ENCODE data around the gene GRAMD4.

GRAMD4 gene

DNA sequence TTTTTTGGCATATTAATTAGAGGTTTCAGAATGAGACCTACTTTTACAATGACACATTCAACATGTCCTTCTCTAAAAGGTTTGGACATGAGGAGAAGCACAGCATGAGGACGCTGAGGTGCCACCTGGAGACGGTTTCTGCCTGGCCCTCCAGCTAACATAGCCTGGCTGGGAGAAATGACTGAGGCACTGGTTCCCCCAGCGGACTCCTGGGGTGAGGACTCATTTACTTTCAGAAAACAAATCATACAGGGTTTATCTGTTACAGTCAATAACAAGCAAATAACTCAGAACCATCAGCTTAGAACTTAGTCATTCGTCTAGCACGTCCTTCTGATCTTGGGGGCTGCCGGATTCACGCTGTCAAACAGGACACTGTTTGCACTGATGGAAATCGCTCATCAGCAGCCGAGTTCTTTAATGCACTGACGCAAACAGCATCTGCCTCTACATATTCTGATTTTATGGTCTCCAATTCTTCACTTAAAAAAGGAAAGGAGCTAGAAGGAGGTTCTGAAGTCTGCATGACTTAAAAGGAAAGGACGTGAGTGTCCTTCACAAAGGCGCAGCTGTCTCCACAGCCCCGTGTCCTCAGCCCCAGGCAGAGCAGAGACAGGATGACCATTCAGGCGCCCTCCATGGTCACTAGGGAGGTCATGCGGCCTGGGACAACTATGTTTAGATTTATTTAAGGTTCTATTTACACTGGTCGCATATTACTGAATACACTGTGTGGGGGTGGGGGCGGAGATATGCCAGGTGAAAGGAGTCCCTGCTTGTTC lies 73.6 kb downstream of the GRAMD4 start:
- peak in 1 of 14 donors; percentile 17 for DNase-seq

DNA sequence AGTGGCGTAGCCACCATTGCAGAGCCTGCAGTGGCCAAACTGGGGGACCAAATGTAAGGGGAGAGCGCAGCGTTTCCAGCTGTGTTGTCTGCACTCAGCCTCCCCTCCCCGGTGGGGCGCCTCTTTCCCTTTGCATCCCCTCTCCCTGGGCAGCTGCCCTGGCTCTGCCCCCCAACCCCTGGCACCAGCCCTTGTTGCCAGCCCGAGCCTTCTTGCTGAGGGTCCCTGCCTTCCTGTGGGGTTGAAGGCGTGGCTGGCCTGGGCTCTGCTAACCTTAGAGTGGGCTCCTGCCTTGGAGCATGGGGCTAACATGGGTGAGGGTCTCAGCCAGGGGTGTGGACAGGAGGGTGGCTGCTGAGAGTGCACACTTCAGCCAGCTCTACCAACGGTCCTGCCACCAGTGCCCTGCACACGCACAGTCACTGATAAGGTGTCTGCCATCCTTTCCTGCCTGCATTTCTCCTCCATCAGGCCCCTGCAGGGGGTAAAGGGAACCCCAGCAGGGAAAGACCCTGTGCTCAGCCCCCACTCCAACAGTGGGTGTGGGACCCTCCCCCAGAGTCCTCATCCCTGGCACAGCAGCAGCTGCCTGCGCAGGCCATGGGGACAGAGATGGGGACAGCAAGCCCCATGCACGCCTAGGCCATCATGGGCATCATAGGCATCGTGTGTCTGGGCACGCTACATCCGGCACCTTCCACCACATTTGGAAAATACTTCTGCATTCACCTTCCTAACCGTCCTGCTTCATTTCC lies 74.4 kb downstream of the GRAMD4 start:
- no peak for DNase-seq

DNA sequence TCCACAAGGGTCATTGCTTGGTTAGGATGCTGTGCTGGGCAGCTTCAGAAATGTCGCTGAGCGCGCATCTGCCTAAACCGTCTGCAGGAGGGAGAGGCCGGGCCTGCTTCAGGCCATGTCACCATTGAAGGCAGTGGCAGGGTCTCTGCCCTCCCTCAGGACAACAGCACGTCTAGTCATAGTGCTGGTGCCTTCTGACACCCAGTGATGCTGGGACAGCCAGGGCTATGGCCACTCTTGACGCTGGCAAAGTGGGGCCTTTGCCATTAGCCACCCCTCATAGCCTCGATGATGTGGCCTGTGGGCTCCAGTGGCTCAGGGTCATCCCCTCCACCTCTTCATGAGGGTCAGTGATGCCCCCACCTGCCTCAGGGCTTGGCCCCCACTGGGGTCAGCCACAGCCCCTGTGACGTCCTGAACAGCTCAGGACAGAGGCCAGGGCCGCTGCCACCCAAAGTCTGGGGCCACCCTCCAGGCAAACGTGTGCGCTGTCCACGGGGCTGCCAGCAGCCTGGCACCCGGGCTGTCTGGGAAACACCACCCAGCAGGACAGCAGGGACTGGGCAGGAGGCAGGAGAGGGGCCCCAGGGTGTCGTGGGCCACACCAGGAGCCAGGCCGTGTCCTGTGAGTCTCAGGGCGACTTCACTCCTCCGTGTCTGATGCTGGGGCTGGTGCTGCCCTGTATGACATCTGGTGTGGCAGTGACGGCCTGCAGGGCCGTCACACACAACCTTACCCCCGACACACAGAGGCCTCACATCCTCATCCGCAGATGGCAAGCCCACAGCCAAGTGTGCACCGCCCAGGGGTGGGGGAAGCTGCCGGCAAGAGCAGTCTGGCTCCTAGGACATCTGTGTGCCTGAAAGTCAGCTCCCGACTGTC lies 75.4 kb downstream of the GRAMD4 start:
- DNase-seq, result no peak

DNA sequence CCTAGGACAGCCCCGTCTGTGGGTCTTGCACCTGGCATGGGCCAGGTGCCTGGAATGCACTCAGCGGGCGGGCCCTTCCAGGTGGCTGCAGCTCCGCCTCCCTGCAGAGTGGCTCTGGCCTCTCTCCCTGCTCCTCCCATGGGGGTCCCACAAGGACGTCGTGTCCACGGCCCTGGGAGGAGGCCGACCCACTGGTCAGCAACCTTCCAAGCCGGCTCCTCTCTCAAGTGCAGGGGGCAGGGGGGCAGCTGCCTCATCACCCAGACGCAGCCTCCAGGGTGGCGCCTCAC lies 76.0 kb downstream of the GRAMD4 start:
- DNase-seq, result no peak

DNA sequence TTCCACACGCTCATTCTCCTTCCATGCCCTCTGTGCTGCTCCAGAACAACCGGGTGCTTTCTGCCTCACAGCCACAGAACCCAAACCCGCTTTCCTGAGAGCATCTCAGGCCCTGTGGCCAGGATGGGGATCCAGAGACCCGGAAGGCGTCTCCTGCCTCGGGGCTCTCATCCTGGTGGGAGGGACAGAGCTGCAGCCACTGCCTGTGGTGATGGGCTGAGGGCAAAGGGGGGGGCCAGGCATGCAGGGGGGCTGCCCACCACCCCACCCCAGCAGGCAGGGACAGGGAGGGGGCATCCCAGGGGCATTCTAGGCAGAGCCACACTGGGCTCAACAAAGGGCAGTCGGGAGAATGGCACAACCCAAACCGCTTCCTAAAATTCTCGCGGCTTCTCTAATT lies 76.4 kb downstream of the GRAMD4 start:
- no peak for DNase-seq

DNA sequence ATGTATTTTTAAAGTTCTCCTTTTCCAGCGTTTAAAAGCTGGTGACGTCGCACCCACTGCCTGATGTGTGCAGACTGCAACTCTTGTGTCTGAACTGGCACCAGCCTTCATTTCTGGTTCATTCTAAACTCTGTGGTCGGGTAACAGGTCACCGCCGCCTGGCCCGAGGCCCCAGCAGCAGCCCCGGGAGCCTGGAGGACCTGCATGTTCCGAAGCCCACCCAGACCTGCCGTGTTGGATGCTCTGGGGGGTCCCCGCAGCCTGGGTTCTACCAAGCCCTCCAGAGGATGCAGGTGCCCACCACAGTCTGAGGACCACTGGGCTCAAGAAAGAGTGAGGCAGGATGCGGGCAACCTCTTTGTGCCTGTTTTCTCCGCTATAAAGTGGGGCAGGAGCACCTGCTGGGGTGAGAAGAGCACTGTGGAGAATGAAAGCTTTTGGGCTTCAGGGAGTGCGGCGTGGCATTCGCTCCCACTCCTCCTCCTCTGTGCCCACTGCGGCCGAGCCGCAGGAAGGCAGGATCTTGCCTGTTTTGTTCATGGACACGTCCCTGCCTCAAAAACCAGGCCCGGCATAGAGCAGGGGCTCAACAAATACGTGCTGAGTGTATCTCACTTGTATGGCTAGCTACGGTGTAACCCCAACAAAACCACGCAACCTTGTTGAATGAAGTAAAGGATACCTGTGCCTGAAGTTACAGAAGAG lies 77.8 kb downstream of the GRAMD4 start:
- no peak for DNase-seq

DNA sequence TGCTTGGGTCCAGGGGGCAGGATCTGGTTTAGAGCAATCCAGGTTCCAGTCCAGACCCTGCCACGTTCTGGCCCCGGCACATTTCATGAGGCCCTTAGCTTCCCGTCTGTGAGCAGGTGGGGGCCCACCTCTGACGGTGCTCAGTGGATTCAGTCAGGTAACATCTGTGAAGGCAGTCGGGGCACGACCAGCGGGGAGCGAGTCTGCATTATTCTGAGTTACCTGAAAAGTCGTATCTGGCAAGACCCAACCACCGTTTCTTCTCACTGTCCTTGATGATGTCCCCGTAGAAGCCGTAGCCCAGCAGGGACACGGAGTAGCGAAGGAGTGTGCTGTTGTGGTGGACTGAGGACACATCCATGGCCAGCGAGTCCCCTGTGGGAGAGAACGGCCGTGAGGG lies 78.9 kb downstream of the GRAMD4 start:
- DNase-seq, result no peak

- no peak for DNase-seq
Observed at GRCh38 chr22:46701262-46701661, 81.1 kb downstream of the GRAMD4 start.

DNA sequence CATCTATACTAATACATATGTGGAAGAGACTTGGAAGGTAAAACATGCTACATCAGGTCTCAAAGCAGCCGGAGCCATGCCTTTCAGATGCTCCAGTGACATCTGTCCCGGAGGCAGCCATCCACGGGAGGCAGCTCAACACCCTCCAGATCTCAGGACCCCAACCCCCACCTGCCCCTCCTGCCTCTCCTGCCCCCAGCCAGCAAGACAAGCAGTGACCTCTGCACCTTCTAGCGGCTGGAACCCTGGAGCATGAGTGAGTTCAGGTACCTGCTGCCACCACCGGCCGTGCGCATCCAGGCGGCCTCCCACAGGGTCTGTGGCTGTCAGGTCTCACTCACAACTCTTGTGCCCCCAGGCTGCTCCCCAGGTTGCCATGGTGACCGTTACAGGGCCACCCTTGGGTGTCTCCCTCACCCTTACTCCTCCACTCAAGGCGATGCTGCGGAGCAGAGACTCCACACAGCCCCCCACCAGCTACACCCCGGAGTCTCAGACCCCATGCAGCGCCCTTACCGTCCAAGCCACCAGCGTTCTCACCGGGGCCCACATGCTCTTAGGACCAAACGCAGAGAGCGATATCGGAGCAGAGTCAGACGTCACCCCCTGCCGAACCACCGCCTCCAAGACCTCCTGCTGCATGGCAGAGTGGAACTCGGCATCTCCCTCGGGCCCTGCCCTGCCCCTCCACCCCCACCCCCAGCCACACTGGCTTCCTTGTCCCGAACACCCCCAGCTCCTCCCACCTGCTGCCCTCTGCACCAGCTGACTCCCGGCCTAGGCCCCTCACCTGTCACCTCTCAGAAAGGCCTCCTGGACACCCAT lies 83.2 kb downstream of the GRAMD4 start:
- DNase-seq, result no peak

DNA sequence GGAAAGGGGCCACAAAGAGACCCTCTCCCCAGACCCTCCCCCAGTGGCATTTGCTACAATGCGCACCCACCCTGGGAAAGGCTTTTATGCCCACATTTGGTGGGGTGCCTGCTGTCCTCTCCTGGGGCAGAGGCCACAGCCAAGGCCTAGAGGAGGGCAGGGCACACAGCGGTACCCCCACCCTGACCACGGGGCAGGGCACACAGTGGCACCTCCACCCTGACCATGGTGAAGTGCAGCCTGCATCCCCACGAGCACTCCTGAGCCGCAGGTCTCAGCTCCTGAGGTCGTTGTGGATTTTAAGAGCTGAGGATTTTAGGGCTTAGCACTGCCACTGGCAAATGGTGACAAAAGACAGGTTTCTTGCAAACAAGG lies 83.8 kb downstream of the GRAMD4 start:
- DNase-seq, result no peak

DNA sequence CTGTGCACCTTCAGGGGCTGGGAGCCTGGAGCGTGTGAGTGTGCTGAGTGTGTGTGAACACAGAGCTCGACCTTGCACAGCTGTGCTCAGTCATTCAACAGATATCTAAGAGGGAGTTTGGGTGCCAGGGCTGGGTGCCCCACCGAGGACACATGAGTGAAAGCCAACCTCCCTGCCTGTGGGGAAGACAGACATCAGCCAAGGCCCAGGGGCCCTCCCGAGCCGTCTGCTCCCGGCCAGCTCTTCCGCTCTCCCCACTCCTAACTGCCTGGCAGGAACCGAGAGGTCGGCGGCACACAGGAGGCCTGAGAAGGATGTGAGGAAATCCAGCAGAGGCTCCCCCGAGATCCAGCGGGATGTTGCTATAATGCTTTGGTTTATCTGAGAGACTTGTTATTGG lies 85.9 kb downstream of the GRAMD4 start:
- no peak for DNase-seq

GRCh38 chr22:46707305-46707704 lies 87.1 kb downstream of the GRAMD4 start:
- DNase-seq, result no peak

- no peak for DNase-seq
Observed at GRCh38 chr22:46707827-46708570, 87.8 kb downstream of the GRAMD4 start.

GRCh38 chr22:46708766-46709330 lies 88.7 kb downstream of the GRAMD4 start:
- DNase-seq, result no peak

DNA sequence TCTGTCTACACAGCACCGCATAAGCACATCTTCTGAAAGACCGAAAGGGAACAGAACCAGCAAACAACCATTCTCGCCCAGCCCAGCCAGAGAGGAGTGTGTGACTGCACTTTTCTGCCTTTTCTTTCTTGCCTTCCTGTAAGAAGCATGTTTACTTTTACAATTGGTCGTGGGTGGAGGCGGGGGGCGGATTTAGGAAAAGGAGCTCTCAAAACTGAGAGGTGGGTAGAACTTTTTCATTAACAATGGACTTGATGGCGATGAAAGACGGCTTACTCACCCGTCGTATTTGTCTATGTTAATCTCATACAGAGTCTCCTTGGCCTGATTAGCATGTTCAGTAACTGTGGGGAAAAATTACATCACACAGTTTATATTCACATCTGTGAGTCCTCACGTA lies 90.6 kb downstream of the GRAMD4 start:
- no peak for DNase-seq

- no peak for DNase-seq
Observed at GRCh38 chr22:46712288-46712687, 92.1 kb downstream of the GRAMD4 start.

GRCh38 chr22:46714550-46714949 lies 94.4 kb downstream of the GRAMD4 start:
- no peak for DNase-seq

GRCh38 chr22:46719921-46720320 lies 99.7 kb downstream of the GRAMD4 start:
- DNase-seq, result no peak

- peak in 2 of 14 donors; percentile 14 to 15 for DNase-seq
Observed at GRCh38 chr22:46721501-46722085, 101.4 kb downstream of the GRAMD4 start.

GRCh38 chr22:46723882-46724281 lies 103.7 kb downstream of the GRAMD4 start:
- DNase-seq, result no peak
